ENCODE data around the gene WNT4.

The WNT4 gene

GRCh38 chr1:22088331-22088730, 54.6 kb downstream of the WNT4 start:
- Histone ChIP-seq H3K27me3 (ENCODE audit: control insufficient read depth in 1 of 2, insufficient read depth in 2 of 2, low read length in 2 of 2) (no peaks in the 10 kb centered on the region), H3K27ac (ENCODE audit: low read depth, low read length) (no peak overlapping the region), H3K9ac (ENCODE audit: low read depth in 1 of 2, low read length in 2 of 2) (no peak overlapping the region), H3K36me3 (ENCODE audit: control insufficient read depth in 1 of 2, insufficient read depth in 2 of 2, low read length in 2 of 2) (peaks cover 21 to 50% of the 10 kb centered on the region in 2 donors), H3K9me3 (ENCODE audit: control insufficient read depth in 1 of 2, low read length in 2 of 2) (no peaks in the 10 kb centered on the region), H3K4me1 (ENCODE audit: control insufficient read depth in 1 of 2, insufficient read depth in 2 of 2, low read length in 2 of 2) (peaks cover 19 to 36% of the 10 kb centered on the region in 2 donors), H3K4me3 (ENCODE audit: low read depth in 1 of 2, low read length in 2 of 2) (no peak overlapping the region)

- H3K4me3 ChIP-seq (ENCODE audit: low read depth in 1 of 2, low read length in 2 of 2) = no peak overlapping the region
- no peak overlapping the region for H3K9ac ChIP-seq (ENCODE audit: low read depth in 1 of 2, low read length in 2 of 2)
- no peaks in the 10 kb centered on the region for H3K9me3 ChIP-seq (ENCODE audit: control insufficient read depth in 1 of 2, low read length in 2 of 2)
- H3K4me1 ChIP-seq (ENCODE audit: control insufficient read depth in 1 of 2, insufficient read depth in 2 of 2, low read length in 2 of 2) = peaks cover 22 to 25% of the 10 kb centered on the region in 2 donors
- H3K36me3 ChIP-seq (ENCODE audit: control insufficient read depth in 1 of 2, insufficient read depth in 2 of 2, low read length in 2 of 2) = peaks cover 13 to 54% of the 10 kb centered on the region in 2 donors
- no peaks in the 10 kb centered on the region for H3K27me3 ChIP-seq (ENCODE audit: control insufficient read depth in 1 of 2, insufficient read depth in 2 of 2, low read length in 2 of 2)
- no peak overlapping the region for H3K27ac ChIP-seq (ENCODE audit: low read depth, low read length)
These were observed 62.7 kb downstream of the WNT4 start for GRCh38 chr1:22080191-22080590.

GRCh38 chr1:22078133-22078532, 64.8 kb downstream of the WNT4 start:
- Histone ChIP-seq H3K4me1 (ENCODE audit: control insufficient read depth in 1 of 2, insufficient read depth in 2 of 2, low read length in 2 of 2) (peaks cover 24 to 34% of the 10 kb centered on the region in 2 donors), H3K9ac (ENCODE audit: low read depth in 1 of 2, low read length in 2 of 2) (no peak overlapping the region), H3K4me3 (ENCODE audit: low read depth in 1 of 2, low read length in 2 of 2) (no peak overlapping the region), H3K27ac (ENCODE audit: low read depth, low read length) (no peak overlapping the region), H3K36me3 (ENCODE audit: control insufficient read depth in 1 of 2, insufficient read depth in 2 of 2, low read length in 2 of 2) (peaks cover 13 to 45% of the 10 kb centered on the region in 2 donors), H3K9me3 (ENCODE audit: control insufficient read depth in 1 of 2, low read length in 2 of 2) (no peaks in the 10 kb centered on the region), H3K27me3 (ENCODE audit: control insufficient read depth in 1 of 2, insufficient read depth in 2 of 2, low read length in 2 of 2) (no peaks in the 10 kb centered on the region)

- Histone ChIP-seq H3K4me1 (ENCODE audit: control insufficient read depth in 1 of 2, insufficient read depth in 2 of 2, low read length in 2 of 2) (peaks cover 24 to 34% of the 10 kb centered on the region in 2 donors), H3K9me3 (ENCODE audit: control insufficient read depth in 1 of 2, low read length in 2 of 2) (no peaks in the 10 kb centered on the region), H3K27me3 (ENCODE audit: control insufficient read depth in 1 of 2, insufficient read depth in 2 of 2, low read length in 2 of 2) (no peaks in the 10 kb centered on the region), H3K4me3 (ENCODE audit: low read depth in 1 of 2, low read length in 2 of 2) (no peak overlapping the region), H3K9ac (ENCODE audit: low read depth in 1 of 2, low read length in 2 of 2) (no peak overlapping the region), H3K36me3 (ENCODE audit: control insufficient read depth in 1 of 2, insufficient read depth in 2 of 2, low read length in 2 of 2) (peaks cover 13 to 42% of the 10 kb centered on the region in 2 donors), H3K27ac (ENCODE audit: low read depth, low read length) (no peak overlapping the region)
These were observed 65.2 kb downstream of the WNT4 start for GRCh38 chr1:22077728-22078127.

GRCh38 chr1:22076346-22076745, 66.6 kb downstream of the WNT4 start:
- Histone ChIP-seq H3K4me3 (ENCODE audit: low read depth in 1 of 2, low read length in 2 of 2) (no peak overlapping the region), H3K36me3 (ENCODE audit: control insufficient read depth in 1 of 2, insufficient read depth in 2 of 2, low read length in 2 of 2) (peaks cover 4 to 30% of the 10 kb centered on the region in 2 donors), H3K27me3 (ENCODE audit: control insufficient read depth in 1 of 2, insufficient read depth in 2 of 2, low read length in 2 of 2) (no peaks in the 10 kb centered on the region), H3K27ac (ENCODE audit: low read depth, low read length) (no peak overlapping the region), H3K9ac (ENCODE audit: low read depth in 1 of 2, low read length in 2 of 2) (no peak overlapping the region), H3K4me1 (ENCODE audit: control insufficient read depth in 1 of 2, insufficient read depth in 2 of 2, low read length in 2 of 2) (peaks cover 31 to 34% of the 10 kb centered on the region in 2 donors), H3K9me3 (ENCODE audit: control insufficient read depth in 1 of 2, low read length in 2 of 2) (no peaks in the 10 kb centered on the region)

GRCh38 chr1:22075718-22076117, 67.2 kb downstream of the WNT4 start:
- H3K9me3 ChIP-seq (ENCODE audit: control insufficient read depth in 1 of 2, low read length in 2 of 2) = no peaks in the 10 kb centered on the region
- no peak overlapping the region for H3K27ac ChIP-seq (ENCODE audit: low read depth, low read length)
- no peak overlapping the region for H3K4me3 ChIP-seq (ENCODE audit: low read depth in 1 of 2, low read length in 2 of 2)
- H3K9ac ChIP-seq (ENCODE audit: low read depth in 1 of 2, low read length in 2 of 2) = no peak overlapping the region
- H3K4me1 ChIP-seq (ENCODE audit: control insufficient read depth in 1 of 2, insufficient read depth in 2 of 2, low read length in 2 of 2) = peaks cover 31 to 34% of the 10 kb centered on the region in 2 donors
- H3K27me3 ChIP-seq (ENCODE audit: control insufficient read depth in 1 of 2, insufficient read depth in 2 of 2, low read length in 2 of 2) = no peaks in the 10 kb centered on the region
- peaks cover 0 to 24% of the 10 kb centered on the region in 2 donors for H3K36me3 ChIP-seq (ENCODE audit: control insufficient read depth in 1 of 2, insufficient read depth in 2 of 2, low read length in 2 of 2)

- no peak overlapping the region for H3K9ac ChIP-seq (ENCODE audit: low read depth in 1 of 2, low read length in 2 of 2)
These were observed 68.1 kb downstream of the WNT4 start for GRCh38 chr1:22074803-22075202.

GRCh38 chr1:22071511-22071910, 71.4 kb downstream of the WNT4 start:
- no peaks in the 10 kb centered on the region for H3K9me3 ChIP-seq (ENCODE audit: control insufficient read depth in 1 of 2, low read length in 2 of 2)
- no peak overlapping the region for H3K9ac ChIP-seq (ENCODE audit: low read depth in 1 of 2, low read length in 2 of 2)
- no peaks in the 10 kb centered on the region for H3K27me3 ChIP-seq (ENCODE audit: control insufficient read depth in 1 of 2, insufficient read depth in 2 of 2, low read length in 2 of 2)
- peaks cover 0 to 6% of the 10 kb centered on the region in 2 donors for H3K36me3 ChIP-seq (ENCODE audit: control insufficient read depth in 1 of 2, insufficient read depth in 2 of 2, low read length in 2 of 2)
- no peak overlapping the region for H3K27ac ChIP-seq (ENCODE audit: low read depth, low read length)
- H3K4me3 ChIP-seq (ENCODE audit: low read depth in 1 of 2, low read length in 2 of 2) = no peak overlapping the region
- H3K4me1 ChIP-seq (ENCODE audit: control insufficient read depth in 1 of 2, insufficient read depth in 2 of 2, low read length in 2 of 2) = peaks cover 40 to 45% of the 10 kb centered on the region in 2 donors

More at GRCh38 chr1:22074803-22075202, 68.1 kb downstream of the WNT4 start:
- Histone ChIP-seq H3K9me3 (ENCODE audit: control insufficient read depth in 1 of 2, low read length in 2 of 2) (no peaks in the 10 kb centered on the region), H3K27ac (ENCODE audit: low read depth, low read length) (no peak overlapping the region), H3K4me1 (ENCODE audit: control insufficient read depth in 1 of 2, insufficient read depth in 2 of 2, low read length in 2 of 2) (peaks cover 32 to 34% of the 10 kb centered on the region in 2 donors), H3K4me3 (ENCODE audit: low read depth in 1 of 2, low read length in 2 of 2) (no peak overlapping the region), H3K27me3 (ENCODE audit: control insufficient read depth in 1 of 2, insufficient read depth in 2 of 2, low read length in 2 of 2) (no peaks in the 10 kb centered on the region), H3K36me3 (ENCODE audit: control insufficient read depth in 1 of 2, insufficient read depth in 2 of 2, low read length in 2 of 2) (peaks cover 0 to 16% of the 10 kb centered on the region in 2 donors)
